Smooth muscle cell (in vitro differentiated cells): ENCODE data around the gene OTUD3. TPM values are rescaled to one million over a fixed set of nuclear protein-coding genes. Genes with fewer than 3 reads are reported as not detected.
A peak's percentile ranks its signal among the peaks of the same experiment; 100 is the strongest.

Experiments used
- DNase-seq: peaks from one replicate; lab custom pipeline; 2025; ENCODE audit not compliant: unreplicated experiment; lab: John Stamatoyannopoulos, UW
- H2AFZ ChIP-seq: fragments of 200-600 bp; sonication (generic); 2 replicates; pipeline ENCODE4 v1.6.0; 2016; ENCODE audit warnings: antibody characterized with exemption, low read depth, mild to moderate bottlenecking
- H3F3A ChIP-seq: fragments of 200-600 bp; sonication (generic); 2 replicates; pipeline ENCODE4 v1.6.0; 2017; ENCODE audit warnings: antibody characterized with exemption, low read depth
- H3K27ac ChIP-seq: fragments of 200-600 bp; sonication (generic); 2 replicates; pipeline ENCODE4 v1.5.1; 2016; ENCODE audit warnings: low read depth, mild to moderate bottlenecking
- H3K27me3 ChIP-seq: fragments of 200-600 bp; sonication (generic); 2 replicates; pipeline ENCODE4 v1.6.1; 2016; ENCODE audit warnings: low read depth, mild to moderate bottlenecking
- H3K36me3 ChIP-seq: fragments of 200-600 bp; sonication (generic); 2 replicates; pipeline ENCODE4 v1.5.1; 2016; ENCODE audit warnings: low read depth
- H3K4me1 ChIP-seq: fragments of 200-600 bp; sonication (generic); 2 replicates; pipeline ENCODE4 v1.5.1; 2016; ENCODE audit warnings: low read depth
- H3K4me2 ChIP-seq: fragments of 200-600 bp; sonication (generic); 2 replicates; pipeline ENCODE4 v1.6.0; 2016; ENCODE audit warnings: mild to moderate bottlenecking
- H3K4me3 ChIP-seq: fragments of 200-600 bp; sonication (generic); 2 replicates; pipeline ENCODE4 v1.5.1; 2016; ENCODE audit warnings: mild to moderate bottlenecking
- H3K79me2 ChIP-seq: fragments of 200-600 bp; sonication (generic); 2 replicates; pipeline ENCODE4 v1.6.0; 2016; ENCODE audit warnings: low read depth, mild to moderate bottlenecking
- H3K9ac ChIP-seq: fragments of 200-600 bp; sonication (generic); 2 replicates; pipeline ENCODE4 v1.6.0; 2016; ENCODE audit warnings: low read depth
- H3K9me3 ChIP-seq: fragments of 200-600 bp; sonication (generic); replicated peaks from 2 replicates; pipeline ENCODE4 v1.5.1; 2016; ENCODE audit warnings: low read depth
- H4K20me1 ChIP-seq: fragments of 200-600 bp; sonication (generic); 2 replicates; pipeline ENCODE4 v1.6.0; 2016; ENCODE audit warnings: low read depth
- WGBS: methylation state at CpG from one replicate; pipeline ENCODE4 v1.1.7; 2016; ENCODE audit warnings: low lambda C conversion rate; 5-methylcytosine and 5-hydroxymethylcytosine counted together
- polyA plus RNA-seq: library from polyadenylated mRNA; unstranded; fragments of >200 nt; fragmentation: Nextera tagmentation; extraction: Ambion mirVana; gene quantifications from 2 replicates; pipeline ENCODE4 v1.2.1, GENCODE V29; 2016
- total RNA-seq: library from RNA; depleted of rRNA; stranded (reverse); fragments of >200 nt; gene quantifications from 2 replicates; pipeline ENCODE4 v1.2.3, GENCODE V29; 2014
- TF ChIP-seq, protein P1 (sequence below): fragments of 200-600 bp; sonication (generic); IDR thresholded peaks from 2 replicates; pipeline ENCODE4 v1.5.1; 2017; ENCODE audit warnings: borderline replicate concordance, mild to moderate bottlenecking, antibody characterized with exemption; ENCODE audit not compliant: insufficient read depth, poor library complexity, severe bottlenecking

OTUD3 gene
- 9.9 and 10.0 TPM in 2 replicates for total RNA-seq
- 2.3 and 2.6 TPM in 2 replicates for polyA plus RNA-seq

GRCh38 chr1:19882111-19883071 is at the start of gene OTUD3:
OTUD3 (plus strand) TSS chr1:19882395; CDS start chr1:19882514, 119 bp downstream.
- Histone ChIP-seq H3K79me2 (peaks cover 47% of the 10 kb centered on the region), H3K9ac (peak within 1 kb of the TSS; percentile 90), H3K36me3 (no peaks in the 10 kb centered on the region), H3K4me2 (peak within 1 kb of the TSS; percentile 99), H3K27me3 (no peaks in the 10 kb centered on the region), H3F3A (no peaks in the 10 kb centered on the region), H3K4me1 (peaks cover 3% of the 10 kb centered on the region), H2AFZ (peak within 1 kb of the TSS; percentile 95), H4K20me1 (peaks cover 45% of the 10 kb centered on the region), H3K27ac (peak within 1 kb of the TSS; percentile 92), H3K9me3 (no peaks in the 10 kb centered on the region), H3K4me3 (peak within 1 kb of the TSS; percentile 93)
- WGBS = under 1% methylated on average over 94 of the region's 97 CpGs
- DNase-seq = peak; percentile 79
- TF ChIP-seq, protein P1, sequence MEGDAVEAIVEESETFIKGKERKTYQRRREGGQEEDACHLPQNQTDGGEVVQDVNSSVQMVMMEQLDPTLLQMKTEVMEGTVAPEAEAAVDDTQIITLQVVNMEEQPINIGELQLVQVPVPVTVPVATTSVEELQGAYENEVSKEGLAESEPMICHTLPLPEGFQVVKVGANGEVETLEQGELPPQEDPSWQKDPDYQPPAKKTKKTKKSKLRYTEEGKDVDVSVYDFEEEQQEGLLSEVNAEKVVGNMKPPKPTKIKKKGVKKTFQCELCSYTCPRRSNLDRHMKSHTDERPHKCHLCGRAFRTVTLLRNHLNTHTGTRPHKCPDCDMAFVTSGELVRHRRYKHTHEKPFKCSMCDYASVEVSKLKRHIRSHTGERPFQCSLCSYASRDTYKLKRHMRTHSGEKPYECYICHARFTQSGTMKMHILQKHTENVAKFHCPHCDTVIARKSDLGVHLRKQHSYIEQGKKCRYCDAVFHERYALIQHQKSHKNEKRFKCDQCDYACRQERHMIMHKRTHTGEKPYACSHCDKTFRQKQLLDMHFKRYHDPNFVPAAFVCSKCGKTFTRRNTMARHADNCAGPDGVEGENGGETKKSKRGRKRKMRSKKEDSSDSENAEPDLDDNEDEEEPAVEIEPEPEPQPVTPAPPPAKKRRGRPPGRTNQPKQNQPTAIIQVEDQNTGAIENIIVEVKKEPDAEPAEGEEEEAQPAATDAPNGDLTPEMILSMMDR = peak; percentile 86

GRCh38 chr1:19835578-19835977 is 46.6 kb upstream of the OTUD3 start:
- no peak overlapping the region for H3K4me3 ChIP-seq
- H3K36me3 ChIP-seq = no peaks in the 10 kb centered on the region
- H3K79me2 ChIP-seq = no peaks in the 10 kb centered on the region
- no peak overlapping the region for H2AFZ ChIP-seq
- no peaks in the 10 kb centered on the region for H3F3A ChIP-seq
- H4K20me1 ChIP-seq = no peaks in the 10 kb centered on the region
- H3K9ac ChIP-seq = no peak overlapping the region
- H3K4me1 ChIP-seq = no peaks in the 10 kb centered on the region
- H3K9me3 ChIP-seq = no peaks in the 10 kb centered on the region
- no peak overlapping the region for H3K27ac ChIP-seq
- no peaks in the 10 kb centered on the region for H3K27me3 ChIP-seq
- 87% methylated on average over 4 of the region's 4 CpGs for WGBS
- TF ChIP-seq, protein P1 = no peak
- H3K4me2 ChIP-seq = no peak overlapping the region
- DNase-seq = no peak

DNA sequence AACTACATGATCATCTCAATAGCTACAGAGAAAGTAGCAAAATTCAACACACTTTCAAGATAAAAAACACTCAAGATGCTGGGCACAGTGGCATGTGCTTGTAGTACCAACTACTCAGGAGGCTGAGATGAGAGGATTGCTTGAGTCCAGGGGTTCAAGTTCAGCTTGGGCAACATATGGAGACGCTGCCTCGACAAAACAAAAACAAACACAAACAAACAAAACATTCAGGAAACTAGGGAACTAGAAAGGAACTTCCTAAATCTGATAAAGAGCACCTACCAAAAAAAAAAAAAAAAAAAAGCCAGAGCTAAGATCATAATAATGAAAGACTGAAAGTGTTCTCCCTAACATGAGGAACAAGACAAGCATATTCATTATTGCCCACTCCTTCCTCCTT is 44.3 kb upstream of the OTUD3 start:
- WGBS = 83% methylated on average over 2 of the region's 2 CpGs
- no peak overlapping the region for H3K27ac ChIP-seq

More for the DNA sequence above, 44.3 kb upstream of the OTUD3 start:
- H3K36me3 ChIP-seq = no peaks in the 10 kb centered on the region
- H3K9ac ChIP-seq = no peak overlapping the region
- no peaks in the 10 kb centered on the region for H3K9me3 ChIP-seq
- DNase-seq = no peak
- H3K4me3 ChIP-seq = no peak overlapping the region
- no peaks in the 10 kb centered on the region for H3K79me2 ChIP-seq
- no peak overlapping the region for H2AFZ ChIP-seq
- TF ChIP-seq, protein P1 = no peak
- H3F3A ChIP-seq = no peaks in the 10 kb centered on the region
- H4K20me1 ChIP-seq = no peaks in the 10 kb centered on the region
- H3K4me2 ChIP-seq = no peak overlapping the region
- H3K4me1 ChIP-seq = no peaks in the 10 kb centered on the region
- no peaks in the 10 kb centered on the region for H3K27me3 ChIP-seq
